H9 (cell line): ENCODE results near the gene GRM1. TPM values are rescaled to one million over a fixed set of nuclear protein-coding genes. Genes with fewer than 3 reads are reported as not detected.

ENCODE experiments used
- DNase-seq: peaks from one replicate; pipeline ENCODE4 v3.0.0-alpha.2; 2017
- H2AFZ ChIP-seq: one replicate; pipeline ENCODE4 v1.6.1; 2013; ENCODE audit warnings: mild to moderate bottlenecking, low read length, control low read depth, moderate library complexity
- H2AK5ac ChIP-seq: 2 replicates; pipeline ENCODE4 v1.6.1; 2013; ENCODE audit warnings: low read length, control low read depth, mixed read lengths; ENCODE audit not compliant: insufficient read length
- H2BK120ac ChIP-seq: one replicate; pipeline ENCODE4 v1.6.1; 2013; ENCODE audit warnings: low read depth, mild to moderate bottlenecking, low read length, control low read depth, inconsistent platforms; ENCODE audit not compliant: poor library complexity, severe bottlenecking
- H2BK12ac ChIP-seq: 2 replicates; pipeline ENCODE4 v1.6.1; 2013; ENCODE audit warnings: low read length, control low read depth, mixed read lengths, low read depth; ENCODE audit not compliant: insufficient read length
- H2BK15ac ChIP-seq: 2 replicates; pipeline ENCODE4 v1.6.1; 2013; ENCODE audit warnings: low read depth, low read length, control low read depth
- H2BK20ac ChIP-seq: one replicate; pipeline ENCODE4 v1.6.1; 2013; ENCODE audit warnings: low read depth, mild to moderate bottlenecking, low read length, control low read depth, inconsistent platforms; ENCODE audit not compliant: poor library complexity, severe bottlenecking
- H2BK5ac ChIP-seq: 2 replicates; pipeline ENCODE4 v1.6.1; 2013; ENCODE audit warnings: low read length, control low read depth, mixed read lengths; ENCODE audit not compliant: insufficient read length
- H3K14ac ChIP-seq: 2 replicates; pipeline ENCODE4 v1.6.1; 2013; ENCODE audit warnings: low read length, control low read depth; ENCODE audit not compliant: insufficient read depth
- H3K18ac ChIP-seq: 2 replicates; pipeline ENCODE4 v1.6.1; 2013; ENCODE audit warnings: low read depth, mild to moderate bottlenecking, mixed read lengths, low read length, control low read depth; ENCODE audit not compliant: insufficient read length
- H3K23ac ChIP-seq: 2 replicates; pipeline ENCODE4 v1.6.1; 2013; ENCODE audit warnings: low read length, control low read depth, mixed read lengths, low read depth; ENCODE audit not compliant: insufficient read length
- H3K23me2 ChIP-seq: 2 replicates; pipeline ENCODE4 v1.6.1; 2013; ENCODE audit warnings: low read depth, mild to moderate bottlenecking, mixed read lengths, low read length, control low read depth; ENCODE audit not compliant: insufficient read length, poor library complexity, severe bottlenecking
- H3K27ac ChIP-seq: 2 replicates; pipeline ENCODE4 v1.5.1; 2013; ENCODE audit warnings: low read length, control low read depth, mixed read lengths, low read depth; ENCODE audit not compliant: insufficient read length
- H3K27me3 ChIP-seq: 2 replicates; pipeline ENCODE4 v1.6.1; 2013; ENCODE audit warnings: low read length, control low read depth, inconsistent platforms; ENCODE audit not compliant: insufficient read depth
- H3K4ac ChIP-seq: 2 replicates; pipeline ENCODE4 v1.6.1; 2013; ENCODE audit warnings: low read depth, mild to moderate bottlenecking, control low read depth, inconsistent platforms, low read length, moderate library complexity
- H3K4me1 ChIP-seq: 2 replicates; pipeline ENCODE4 v1.6.1; 2013; ENCODE audit warnings: low read length, control low read depth, inconsistent platforms; ENCODE audit not compliant: insufficient read depth
- H3K4me2 ChIP-seq: 2 replicates; pipeline ENCODE4 v1.6.1; 2013; ENCODE audit warnings: low read length, control low read depth, mixed read lengths; ENCODE audit not compliant: insufficient read length, insufficient read depth
- H3K56ac ChIP-seq: 2 replicates; pipeline ENCODE4 v1.6.1; 2013; ENCODE audit warnings: low read depth, mild to moderate bottlenecking, mixed read lengths, low read length, control low read depth; ENCODE audit not compliant: insufficient read length
- H3K79me1 ChIP-seq: 2 replicates; pipeline ENCODE4 v1.6.1; 2013; ENCODE audit warnings: low read depth, mild to moderate bottlenecking, moderate library complexity, low read length, control low read depth, inconsistent platforms; ENCODE audit not compliant: insufficient read depth, poor library complexity, severe bottlenecking
- H3K79me2 ChIP-seq: 2 replicates; pipeline ENCODE4 v1.6.1; 2013; ENCODE audit warnings: low read length, control low read depth, inconsistent platforms; ENCODE audit not compliant: insufficient read depth
- H3K9ac ChIP-seq: 2 replicates; pipeline ENCODE4 v1.6.1; 2013; ENCODE audit warnings: low read length, control low read depth, mixed read lengths; ENCODE audit not compliant: insufficient read length; ENCODE audit errors: extremely low read depth
- H3K9me3 ChIP-seq: one replicate; pipeline ENCODE4 v1.6.1; 2013; ENCODE audit warnings: low read depth, low read length, inconsistent platforms; ENCODE audit not compliant: control insufficient read depth
- H3T11ph ChIP-seq: one replicate; pipeline ENCODE4 v1.6.1; 2013; ENCODE audit warnings: mild to moderate bottlenecking, low read length, control low read depth, inconsistent platforms
- H4K20me1 ChIP-seq: one replicate; pipeline ENCODE4 v1.6.1; 2013; ENCODE audit not compliant: control insufficient read depth, insufficient read length, insufficient read depth
- H4K5ac ChIP-seq: 2 replicates; pipeline ENCODE4 v1.6.1; 2013; ENCODE audit warnings: low read depth, mild to moderate bottlenecking, mixed read lengths, low read length, control low read depth; ENCODE audit not compliant: insufficient read length
- H4K8ac ChIP-seq: replicated peaks from 2 replicates; pipeline ENCODE4 v1.6.1; 2013; ENCODE audit warnings: low read length, control low read depth, mixed read lengths, low read depth; ENCODE audit not compliant: insufficient read length
- H4K91ac ChIP-seq: 2 replicates; pipeline ENCODE4 v1.6.1; 2013; ENCODE audit warnings: low read depth, mild to moderate bottlenecking, moderate library complexity, mixed read lengths, low read length, control low read depth; ENCODE audit not compliant: insufficient read length
- H3K27ac Mint-ChIP-seq, 3 experiments: 2 replicates in 2 of 3; 3 replicates in 1 of 3; pipeline ENCODE4 v1.8.0; 2020 to 2021; ENCODE audit warnings: mixed read lengths in 3 of 3, mild to moderate bottlenecking in 1 of 3, moderate library complexity in 1 of 3
- H3K27me3 Mint-ChIP-seq: 2 replicates; pipeline ENCODE4 v1.8.0; 2021; ENCODE audit warnings: low read depth, mild to moderate bottlenecking, moderate library complexity, mixed read lengths
- H3K36me3 Mint-ChIP-seq, 3 experiments: 2 replicates in 2 of 3; 3 replicates in 1 of 3; pipeline ENCODE4 v1.8.0; 2020 to 2021; ENCODE audit warnings: low read depth in 3 of 3, mixed read lengths in 3 of 3; ENCODE audit not compliant: insufficient read depth in 1 of 3
- H3K4me1 Mint-ChIP-seq, 2 experiments: 2 replicates each; pipeline ENCODE4 v1.8.0; 2020; ENCODE audit warnings: mixed read lengths in 2 of 2
- H3K4me3 Mint-ChIP-seq, 2 experiments: 2 replicates in 1 of 2; 3 replicates in 1 of 2; pipeline ENCODE4 v1.8.0; 2020 to 2021; ENCODE audit warnings: mild to moderate bottlenecking in 2 of 2, mixed read lengths in 2 of 2, moderate library complexity in 1 of 2
- H3K9me3 Mint-ChIP-seq, 2 experiments: 2 replicates in 1 of 2; 3 replicates in 1 of 2; pipeline ENCODE4 v1.8.0; 2020; ENCODE audit warnings: mild to moderate bottlenecking in 2 of 2, mixed read lengths in 2 of 2, moderate library complexity in 1 of 2
- CTCF ChIP-seq: fragments of 200-600 bp; sonication (generic); conservative IDR thresholded peaks from 3 replicates; pipeline ENCODE4 v1.8.0; 2021; ENCODE audit warnings: antibody characterized with exemption, mild to moderate bottlenecking
- WGBS: extraction: QIAGEN DNeasy Blood & Tissue Kit; methylation state at CpG from one replicate; pipeline ENCODE4 v1.1.7; 2013; ENCODE audit warnings: missing lambda C conversion rate, low lambda C conversion rate, mixed read lengths; ENCODE audit not compliant: insufficient read length; ENCODE audit errors: extremely low coverage; 5-methylcytosine and 5-hydroxymethylcytosine counted together
- total RNA-seq: library from RNA; stranded (reverse); gene quantifications from 2 replicates; pipeline ENCODE4 v1.2.1, GENCODE V29; 2021

Gene GRM1
- total RNA-seq, 1 experiment from 2014 or later = 0.39 TPM

- no peak overlapping the region for H4K91ac ChIP-seq
- H4K8ac ChIP-seq = no peak overlapping the region
- no peak for TF ChIP-seq CTCF
- no peak overlapping the region for H4K5ac ChIP-seq
- H2AK5ac ChIP-seq = no peak overlapping the region
- H4K20me1 ChIP-seq = no peaks in the 10 kb centered on the region
- H3K4me1 ChIP-seq = no peaks in the 10 kb centered on the region
- Mint-ChIP-seq H3K36me3 (no peaks in the 10 kb centered on the region), H3K27me3 (no peaks in the 10 kb centered on the region), H3K27ac (peak overlapping the region in 1 of 3 experiments; percentile 58; a peak in 1 of 7 replicates), H3K4me3 (no peak overlapping the region), H3K4me1 (no peaks in the 10 kb centered on the region), H3K9me3 (no peaks in the 10 kb centered on the region)
- no peaks in the 10 kb centered on the region for H3K9me3 ChIP-seq
- no peak overlapping the region for H3K56ac ChIP-seq
- H3T11ph ChIP-seq = no peak overlapping the region
- H2BK20ac ChIP-seq = no peak overlapping the region
- no peaks in the 10 kb centered on the region for H3K79me2 ChIP-seq
- no peak overlapping the region for H3K4ac ChIP-seq
- no peak overlapping the region for H2BK120ac ChIP-seq
- no peak overlapping the region for H2AFZ ChIP-seq
- no CpG with 5 or more reads among the region's 7 CpGs for WGBS
- H2BK15ac ChIP-seq = no peak overlapping the region
- DNase-seq = no peak
- H3K79me1 ChIP-seq = no peaks in the 10 kb centered on the region
- no peak overlapping the region for H3K27ac ChIP-seq
- H2BK5ac ChIP-seq = no peak overlapping the region
- H2BK12ac ChIP-seq = no peak overlapping the region
- no peaks in the 10 kb centered on the region for H3K27me3 ChIP-seq
- no peak overlapping the region for H3K9ac ChIP-seq
- H3K23me2 ChIP-seq = no peaks in the 10 kb centered on the region
- no peak overlapping the region for H3K23ac ChIP-seq
- H3K18ac ChIP-seq = no peak overlapping the region
- no peak overlapping the region for H3K4me2 ChIP-seq
- no peak overlapping the region for H3K14ac ChIP-seq
Measured at GRCh38 chr6:146363838-146364607, 335.2 kb downstream of the GRM1 start.
